CD4-positive, alpha-beta T cell treated with Interleukin-12 subunit alpha and Interleukin-12 subunit beta, for 1 hour (primary cell): Measurements from ENCODE around the gene MTERF2.
A peak's percentile ranks its signal among the peaks of the same experiment; 100 is the strongest.
"Not testable (repeated sequence)": the region's sequence is repeated elsewhere in the genome, so short reads cannot be mapped to it uniquely, and the experiment has no call there.

Source experiments
- DNase-seq: peaks from one replicate; pipeline ENCODE4 v3.0.0-alpha.2; 2020

MTERF2 gene, protein sequence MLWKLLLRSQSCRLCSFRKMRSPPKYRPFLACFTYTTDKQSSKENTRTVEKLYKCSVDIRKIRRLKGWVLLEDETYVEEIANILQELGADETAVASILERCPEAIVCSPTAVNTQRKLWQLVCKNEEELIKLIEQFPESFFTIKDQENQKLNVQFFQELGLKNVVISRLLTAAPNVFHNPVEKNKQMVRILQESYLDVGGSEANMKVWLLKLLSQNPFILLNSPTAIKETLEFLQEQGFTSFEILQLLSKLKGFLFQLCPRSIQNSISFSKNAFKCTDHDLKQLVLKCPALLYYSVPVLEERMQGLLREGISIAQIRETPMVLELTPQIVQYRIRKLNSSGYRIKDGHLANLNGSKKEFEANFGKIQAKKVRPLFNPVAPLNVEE

GRCh38 chr12:106986625-106987389 lies at the start of gene MTERF2:
MTERF2 (minus strand) TSS chr12:106987146; CDS start chr12:106978714, 8,432 bp downstream.
- DNase-seq = peak; percentile 81

GRCh38 chr12:107035733-107036132 lies 48.8 kb upstream of the MTERF2 start:
- no peak for DNase-seq

DNA sequence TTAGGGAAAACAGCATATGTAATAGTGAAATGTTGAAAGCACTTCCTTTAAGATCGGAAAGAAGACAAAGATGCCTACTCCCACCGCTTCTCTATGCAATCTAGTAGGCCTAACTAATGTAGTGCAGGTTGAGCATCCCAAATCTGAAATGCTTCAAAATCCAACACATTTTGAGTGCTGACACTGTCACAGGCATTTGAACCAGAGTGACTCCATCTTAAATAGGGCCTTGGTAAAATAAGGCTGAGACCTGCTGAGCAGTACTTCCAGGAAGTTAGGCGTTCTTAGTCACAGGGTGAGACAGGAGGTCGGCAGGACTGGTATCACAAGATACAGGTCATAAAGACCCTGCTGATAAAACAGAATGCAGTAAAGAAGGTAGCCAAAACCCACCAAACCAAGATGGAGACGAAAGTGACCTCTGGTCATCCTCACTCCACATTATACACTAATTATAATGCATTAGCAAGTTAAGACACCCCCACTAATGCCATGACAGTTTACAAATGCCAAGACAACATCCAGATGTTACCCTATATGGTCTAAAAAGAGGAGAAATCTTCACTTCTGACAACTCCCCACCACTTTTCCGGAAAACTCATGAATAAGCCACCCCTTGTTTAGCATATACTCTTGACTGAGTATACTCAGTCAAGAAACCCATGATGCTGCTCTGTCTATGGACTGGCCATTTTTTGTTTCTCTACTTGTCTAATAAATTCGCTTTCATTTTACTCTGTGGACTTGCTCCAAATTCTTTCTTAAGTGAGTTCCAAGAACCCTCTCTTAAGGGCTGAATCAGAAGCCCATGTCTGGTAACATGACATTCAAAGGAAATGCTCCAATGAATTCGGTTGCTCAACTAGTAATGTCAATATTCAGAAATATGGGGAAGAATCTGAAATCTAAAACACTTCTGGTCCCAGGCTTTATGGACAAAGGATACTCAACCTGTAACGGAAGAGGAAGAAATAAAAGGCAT lies 47.1 kb upstream of the MTERF2 start:
- DNase-seq = no peak

DNA sequence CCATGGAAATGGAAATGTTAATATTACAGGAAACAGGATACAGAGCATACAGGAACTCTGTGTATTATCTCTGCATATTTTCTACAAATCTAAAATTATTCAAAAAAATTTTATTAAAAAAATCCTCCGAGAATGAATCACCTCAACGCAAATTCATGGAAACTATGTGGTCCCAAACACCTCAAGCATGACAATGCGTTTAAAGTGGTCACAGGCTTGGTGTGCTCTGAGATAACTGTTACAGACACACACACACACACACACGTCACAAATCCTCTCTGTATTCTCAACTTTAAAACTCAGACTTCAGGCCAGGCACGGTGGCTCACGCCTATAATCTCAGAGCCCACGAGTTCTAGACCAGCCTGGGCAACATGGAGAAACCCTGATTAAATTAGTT lies 45.3 kb upstream of the MTERF2 start:
- no peak for DNase-seq

GRCh38 chr12:107031061-107031460 lies 44.1 kb upstream of the MTERF2 start:
- no peak for DNase-seq

DNA sequence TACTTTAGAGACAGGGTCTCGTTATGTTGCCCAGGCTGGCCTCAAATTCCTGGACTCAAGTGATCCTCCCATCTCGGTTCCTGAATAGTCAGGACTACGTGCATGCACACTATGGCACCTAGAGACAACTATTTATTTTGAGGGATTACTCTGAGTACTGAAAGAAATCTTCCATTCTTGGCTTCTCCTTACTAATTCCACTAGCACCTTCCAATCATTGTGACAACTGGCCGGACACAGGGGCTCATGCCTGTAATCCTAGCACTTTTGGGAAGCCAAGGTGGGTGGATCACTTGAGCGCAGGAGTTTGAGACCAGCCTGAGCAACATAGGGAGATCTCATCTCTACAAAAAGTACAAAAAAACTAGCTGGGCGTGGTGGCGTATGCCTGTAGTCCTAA lies 42.1 kb upstream of the MTERF2 start:
- no peak for DNase-seq

GRCh38 chr12:107027636-107028053 lies 40.7 kb upstream of the MTERF2 start:
- peak; percentile 82 for DNase-seq

- peak; percentile 14 for DNase-seq
These were observed 40.1 kb upstream of the MTERF2 start for GRCh38 chr12:107026806-107027635.

DNA sequence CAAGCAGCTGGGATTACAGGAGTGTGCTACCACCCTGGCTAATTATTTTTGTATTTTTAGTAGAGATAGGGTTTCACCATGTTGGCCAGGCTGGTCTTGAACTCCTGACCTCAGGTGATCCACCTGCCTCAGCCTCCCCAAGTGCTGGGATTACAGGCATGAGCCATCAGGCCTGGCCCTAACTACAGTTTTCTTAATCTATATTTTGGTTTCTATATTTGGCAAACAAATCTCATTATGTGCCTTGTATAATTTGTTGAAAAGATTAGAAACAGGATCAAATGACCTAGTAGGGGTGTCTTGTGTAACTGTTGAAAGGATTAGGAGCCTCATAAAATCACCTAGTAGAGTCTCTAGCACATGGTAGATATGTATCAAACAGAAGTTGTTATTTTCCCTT lies 39.4 kb upstream of the MTERF2 start:
- DNase-seq = not testable (repeated sequence)

DNA sequence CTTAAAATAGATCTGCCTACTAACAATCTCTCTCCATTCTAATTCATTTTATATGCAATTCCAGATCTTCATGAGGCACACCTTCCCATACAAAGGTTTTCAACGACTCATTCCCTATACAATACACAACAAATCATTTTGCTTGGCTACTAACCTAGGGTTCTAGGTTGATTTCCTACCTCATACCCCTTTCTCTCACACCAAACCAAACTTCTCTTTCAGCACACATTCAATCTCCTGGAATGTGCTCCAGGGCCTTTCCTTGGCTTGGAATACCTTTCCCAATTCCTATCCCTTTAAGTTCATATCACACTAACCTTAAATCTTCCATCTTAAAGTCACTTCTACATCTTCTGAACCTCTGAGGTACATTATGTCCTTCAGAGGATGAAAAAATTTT lies 38.7 kb upstream of the MTERF2 start:
- DNase-seq = no peak

- no peak for DNase-seq
These were observed 32.6 kb upstream of the MTERF2 start for GRCh38 chr12:107019546-107019945.

GRCh38 chr12:107017042-107017441 lies 30.1 kb upstream of the MTERF2 start:
- DNase-seq = no peak

GRCh38 chr12:107014055-107014454 lies 27.1 kb upstream of the MTERF2 start:
- DNase-seq = peak; percentile 53

GRCh38 chr12:107012736-107013425 lies 25.9 kb upstream of the MTERF2 start:
- no peak for DNase-seq

- no peak for DNase-seq
These were observed 24.6 kb upstream of the MTERF2 start for GRCh38 chr12:107011519-107011918.

DNA sequence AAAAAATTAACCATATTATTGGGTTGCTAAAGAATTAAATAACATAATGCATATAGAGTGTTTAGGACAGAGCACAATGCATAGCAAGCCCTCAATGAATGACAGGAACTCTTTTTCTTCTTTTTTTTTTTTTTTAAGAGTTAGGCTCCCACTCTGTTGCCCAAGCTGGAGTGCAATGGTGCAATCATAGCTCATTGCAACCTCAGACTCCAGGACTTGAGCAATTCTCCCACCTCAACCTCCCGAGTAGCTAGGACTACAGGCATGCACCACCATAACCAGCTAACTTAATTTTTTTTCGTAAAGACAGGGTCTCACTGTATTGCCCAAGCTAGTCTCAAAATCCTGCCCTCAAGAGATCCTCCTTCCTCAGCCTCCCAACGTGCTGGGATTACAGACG lies 20.5 kb upstream of the MTERF2 start:
- DNase-seq = no peak

GRCh38 chr12:107002665-107003064 lies 15.7 kb upstream of the MTERF2 start:
- not testable (repeated sequence) for DNase-seq

DNA sequence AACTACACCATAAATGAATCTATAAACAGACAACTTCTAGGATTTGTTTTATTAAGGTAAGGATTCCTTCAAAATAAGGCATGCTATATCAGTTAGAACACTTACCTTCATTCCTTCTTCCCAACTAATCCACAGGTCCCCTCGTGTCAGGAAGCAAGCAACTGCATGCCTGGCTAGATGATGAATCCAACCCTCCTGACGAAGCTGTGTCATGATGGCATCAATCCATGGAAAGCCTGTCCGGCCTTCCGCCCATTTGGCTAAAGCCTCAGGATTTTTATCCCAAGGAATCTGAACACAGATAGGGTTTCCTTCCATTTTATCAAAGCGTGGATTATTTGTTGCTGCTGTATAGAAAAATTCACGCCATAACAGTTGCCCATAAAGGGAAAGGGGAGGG lies 12.5 kb upstream of the MTERF2 start:
- DNase-seq = no peak

- no peak for DNase-seq
These were observed 11.0 kb upstream of the MTERF2 start for GRCh38 chr12:106997916-106998315.

DNA sequence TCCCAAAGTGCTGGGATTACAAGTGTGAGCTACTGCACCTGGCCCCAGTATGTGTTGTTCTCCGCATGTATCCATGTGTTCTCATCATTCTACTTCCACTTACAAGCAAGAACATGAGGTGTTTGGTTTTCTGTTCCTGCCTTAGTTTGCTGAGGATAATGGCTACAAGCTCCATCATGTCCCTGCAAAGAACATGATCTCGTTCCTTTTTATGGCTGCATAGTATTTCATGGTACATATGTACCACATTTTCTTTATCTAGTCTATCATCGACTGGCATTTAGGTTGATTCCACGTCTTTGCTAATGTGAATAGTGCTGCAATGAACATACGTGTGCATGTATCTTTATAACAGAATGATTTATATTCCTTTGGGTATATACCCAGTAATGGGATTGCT lies 9.2 kb upstream of the MTERF2 start:
- not testable (repeated sequence) for DNase-seq

DNA sequence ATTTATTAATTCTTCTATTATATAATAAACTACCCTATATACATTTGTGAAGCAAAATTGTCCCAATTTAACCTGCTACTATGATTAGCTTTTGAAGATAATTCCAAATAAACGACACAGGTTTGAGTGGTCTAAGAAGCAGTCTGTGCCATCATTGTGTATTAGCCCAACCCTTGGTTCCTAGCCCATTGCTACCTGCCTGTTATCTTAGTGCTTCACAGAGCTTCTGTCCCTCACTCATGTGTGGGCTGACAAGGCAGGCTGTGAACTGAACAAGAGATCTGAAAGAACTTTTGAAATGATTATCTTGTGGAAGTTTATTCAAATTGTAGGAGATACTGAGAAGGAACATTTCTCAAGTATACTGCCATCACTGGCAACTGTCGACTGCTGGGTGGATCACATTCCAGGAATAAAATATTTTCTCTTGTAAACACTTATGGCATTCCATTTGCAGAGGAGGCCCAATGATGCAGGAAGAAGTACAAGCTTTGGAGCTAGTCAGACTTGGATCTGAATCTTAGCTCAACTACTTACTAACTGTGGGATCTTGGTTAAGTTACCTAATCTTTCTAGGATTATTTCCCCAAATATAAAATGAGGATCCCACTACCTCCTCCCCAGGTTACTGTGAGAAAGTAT lies 7.8 kb upstream of the MTERF2 start:
- DNase-seq = no peak
